Memory B cell (primary cell): Measurements from ENCODE around the gene HS3ST1.

Experiments
- ATAC-seq: fragments of 150-1000 bp; cut with Tn5 transposase; 2 replicates; pipeline ENCODE4 v1.10.0; 2021; ENCODE audit warnings: low read depth, mild to moderate bottlenecking, moderate library complexity
- DNase-seq, 2 donors: peaks; one replicate each; pipeline ENCODE4 v3.0.0; 2022; ENCODE audit warnings: low spot score in 2 of 2
- H3K27ac Mint-ChIP-seq: one replicate; pipeline ENCODE4 v1.8.0; 2022; ENCODE audit warnings: mild to moderate bottlenecking, moderate library complexity, mixed read lengths
- H3K27me3 Mint-ChIP-seq: one replicate; pipeline ENCODE4 v1.8.0; 2022; ENCODE audit warnings: mixed read lengths
- H3K36me3 Mint-ChIP-seq: one replicate; pipeline ENCODE4 v1.8.0; 2022; ENCODE audit warnings: mild to moderate bottlenecking, mixed read lengths
- H3K4me1 Mint-ChIP-seq: one replicate; pipeline ENCODE4 v1.8.0; 2022; ENCODE audit warnings: mixed read lengths
- H3K4me3 Mint-ChIP-seq: one replicate; pipeline ENCODE4 v1.8.0; 2022; ENCODE audit warnings: mild to moderate bottlenecking, moderate library complexity, mixed read lengths
- H3K9me3 Mint-ChIP-seq: one replicate; pipeline ENCODE4 v1.8.0; 2022; ENCODE audit warnings: mixed read lengths

Gene HS3ST1

DNA sequence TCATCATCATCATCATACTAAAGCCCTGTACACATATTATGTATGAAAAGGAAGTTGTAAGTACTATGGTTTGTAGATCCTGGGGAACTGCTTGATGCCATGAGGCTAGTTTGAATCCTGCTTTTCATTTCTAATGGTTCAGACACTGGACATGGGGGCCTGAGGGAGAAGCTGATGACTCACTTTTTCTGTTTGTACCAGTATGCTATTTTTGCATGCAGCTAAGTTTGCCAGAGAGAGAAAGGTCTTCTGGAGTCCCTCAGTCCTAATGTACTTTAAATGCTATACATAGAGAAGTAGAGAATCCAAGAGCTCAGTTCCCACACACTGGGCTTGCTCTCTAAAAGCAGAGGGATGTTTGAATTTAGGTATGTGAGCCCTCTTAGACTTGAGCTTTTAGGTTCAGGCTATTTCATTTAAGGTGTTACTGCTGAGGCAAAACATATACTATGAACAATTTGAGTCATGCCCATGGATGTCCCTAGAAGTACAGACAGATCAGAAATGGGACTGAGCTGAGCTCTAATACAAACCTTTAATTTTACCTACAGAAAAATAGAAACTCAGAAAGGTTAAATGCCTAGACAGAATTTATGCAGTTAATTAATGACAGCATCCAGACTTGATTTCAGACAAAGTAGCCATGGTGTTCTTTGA lies 17.6 kb upstream of the HS3ST1 start:
- ATAC-seq, result no peak
- no peak overlapping the region for H3K27ac Mint-ChIP-seq
- DNase-seq, result no peak
- no peaks in the 10 kb centered on the region for H3K9me3 Mint-ChIP-seq
- H3K27me3 Mint-ChIP-seq, result no peaks in the 10 kb centered on the region
- no peak overlapping the region for H3K4me3 Mint-ChIP-seq
- H3K36me3 Mint-ChIP-seq, result peaks cover 21% of the 10 kb centered on the region
- no peaks in the 10 kb centered on the region for H3K4me1 Mint-ChIP-seq

DNA sequence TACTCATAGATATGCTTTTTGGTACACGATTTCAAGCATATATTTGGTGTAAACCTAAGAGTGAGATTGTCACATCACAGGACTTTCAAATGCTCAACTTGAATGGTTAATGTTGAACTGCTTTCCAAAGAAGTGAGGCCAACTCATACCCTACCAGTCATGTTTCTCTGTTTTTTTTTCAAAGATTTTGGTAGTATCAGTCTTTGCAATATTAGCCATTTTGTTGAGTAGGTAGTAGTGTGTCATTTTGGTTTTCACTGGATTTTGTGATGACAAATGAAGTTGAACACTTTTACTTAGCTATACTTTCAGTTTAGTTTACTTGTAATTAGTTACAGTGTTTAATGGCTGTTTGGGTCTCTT lies 12.5 kb upstream of the HS3ST1 start:
- no peaks in the 10 kb centered on the region for H3K27me3 Mint-ChIP-seq
- H3K4me1 Mint-ChIP-seq, result peaks cover 21% of the 10 kb centered on the region
- H3K9me3 Mint-ChIP-seq, result no peaks in the 10 kb centered on the region
- no peak overlapping the region for H3K27ac Mint-ChIP-seq
- H3K36me3 Mint-ChIP-seq, result peaks cover 9% of the 10 kb centered on the region
- ATAC-seq (no peak), DNase-seq (no peak)
- H3K4me3 Mint-ChIP-seq, result no peak overlapping the region

DNA sequence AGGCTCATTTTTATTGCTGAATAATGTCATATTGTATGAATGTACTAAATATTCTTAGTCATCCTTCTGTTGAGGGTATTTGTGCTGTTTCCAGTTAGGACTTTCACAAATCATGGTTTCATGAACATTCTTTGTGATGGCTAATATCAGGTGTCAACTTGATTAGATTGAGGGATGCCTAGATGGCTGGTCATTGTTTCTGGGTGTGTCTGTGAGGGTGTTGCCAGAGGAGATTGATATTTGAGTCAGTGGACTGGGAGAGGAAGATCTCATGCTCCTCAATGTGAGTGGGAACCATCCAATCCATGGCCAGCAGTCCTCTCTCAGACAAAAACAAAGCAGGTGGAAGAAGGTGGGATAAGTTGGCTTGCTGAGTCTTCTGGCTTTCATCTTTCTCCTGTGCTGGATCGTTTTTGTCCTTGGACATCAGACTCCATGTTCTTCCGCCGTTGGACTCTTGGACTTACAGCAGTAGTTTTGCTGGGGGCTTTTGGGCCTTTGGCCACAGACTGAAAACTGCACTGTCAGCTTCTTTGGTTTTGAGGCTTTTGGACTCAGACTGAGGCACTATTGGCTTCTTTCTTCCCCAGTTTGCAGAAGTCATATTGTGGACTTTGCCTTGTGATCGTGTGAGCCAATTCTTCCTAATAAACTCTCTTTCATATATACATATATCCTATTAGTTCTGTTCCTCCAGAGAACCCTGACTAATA lies 11.9 kb upstream of the HS3ST1 start:
- no peak overlapping the region for H3K27ac Mint-ChIP-seq
- ATAC-seq (no peak), DNase-seq (no peak)
- no peak overlapping the region for H3K4me3 Mint-ChIP-seq
- H3K4me1 Mint-ChIP-seq, result peaks cover 27% of the 10 kb centered on the region
- no peaks in the 10 kb centered on the region for H3K27me3 Mint-ChIP-seq
- no peaks in the 10 kb centered on the region for H3K9me3 Mint-ChIP-seq
- H3K36me3 Mint-ChIP-seq, result peaks cover 5% of the 10 kb centered on the region

DNA sequence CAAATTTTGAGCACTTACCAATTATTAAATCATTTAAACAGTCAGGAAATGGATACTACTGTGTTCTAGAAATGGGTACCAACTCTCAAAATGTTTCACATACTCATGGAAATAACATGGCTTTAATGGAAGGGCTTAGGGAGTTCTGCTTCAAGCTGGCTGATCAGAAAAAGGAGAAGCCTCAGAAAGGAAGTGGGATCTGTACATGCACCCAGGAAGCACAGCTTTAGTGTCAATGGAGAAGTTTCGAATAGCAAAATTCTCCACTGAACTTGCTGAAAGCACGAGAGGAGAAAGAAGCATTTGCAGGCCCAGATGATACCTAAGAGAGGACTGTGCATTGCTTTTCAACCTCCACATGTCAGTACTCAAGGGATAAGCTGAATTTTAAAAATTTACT lies 11.1 kb upstream of the HS3ST1 start:
- H3K27me3 Mint-ChIP-seq, result no peaks in the 10 kb centered on the region
- DNase-seq, result no peak
- no peaks in the 10 kb centered on the region for H3K9me3 Mint-ChIP-seq
- no peak for ATAC-seq
- no peak overlapping the region for H3K27ac Mint-ChIP-seq
- H3K36me3 Mint-ChIP-seq, result peaks cover 5% of the 10 kb centered on the region
- no peak overlapping the region for H3K4me3 Mint-ChIP-seq
- peaks cover 35% of the 10 kb centered on the region for H3K4me1 Mint-ChIP-seq

DNA sequence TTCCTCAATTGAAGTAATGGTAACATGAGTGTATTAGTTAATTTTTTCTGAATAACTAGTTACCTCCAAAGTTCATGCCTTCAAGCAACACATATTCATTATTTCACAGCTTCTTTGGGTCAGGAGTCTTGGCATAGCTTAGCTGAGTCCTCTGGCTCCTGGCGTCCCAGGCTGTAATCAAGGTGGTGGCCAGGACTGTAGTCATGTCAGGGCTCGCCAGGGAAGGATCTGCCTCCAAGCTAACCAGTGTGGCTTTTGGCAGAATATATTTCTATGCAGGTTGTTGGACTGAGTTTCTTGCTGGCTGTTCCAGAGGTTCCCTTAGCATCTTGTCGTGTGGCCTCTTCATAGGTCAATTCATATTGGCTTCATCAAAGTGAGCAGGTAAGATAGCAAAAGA lies 10.0 kb upstream of the HS3ST1 start:
- H3K27ac Mint-ChIP-seq, result no peak overlapping the region
- H3K4me1 Mint-ChIP-seq, result peaks cover 40% of the 10 kb centered on the region
- DNase-seq (no peak), ATAC-seq (no peak)
- peaks cover 7% of the 10 kb centered on the region for H3K36me3 Mint-ChIP-seq
- no peak overlapping the region for H3K4me3 Mint-ChIP-seq
- no peaks in the 10 kb centered on the region for H3K9me3 Mint-ChIP-seq
- no peaks in the 10 kb centered on the region for H3K27me3 Mint-ChIP-seq

DNA sequence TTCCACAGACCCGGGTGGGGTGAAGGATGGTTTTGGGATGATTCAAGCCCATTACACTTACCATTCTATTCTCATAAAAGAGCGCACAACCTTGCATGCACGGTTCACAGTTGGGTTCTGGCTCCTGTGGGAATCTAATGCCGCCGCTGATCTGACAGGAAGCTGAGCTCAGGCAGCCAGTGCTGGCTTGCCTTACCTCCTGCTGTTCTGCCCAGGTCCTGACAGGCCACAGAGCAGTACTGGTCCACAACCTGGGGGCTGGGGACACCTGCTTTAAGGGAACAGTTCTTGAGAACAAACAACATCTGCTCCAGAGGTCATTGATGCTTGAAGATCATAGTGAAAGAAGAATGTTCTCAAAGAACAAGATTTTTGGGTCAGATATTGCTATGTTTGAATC lies 8.0 kb upstream of the HS3ST1 start:
- peak overlapping the region; percentile 73 for H3K4me3 Mint-ChIP-seq
- no peak for DNase-seq
- H3K4me1 Mint-ChIP-seq, result peaks cover 40% of the 10 kb centered on the region
- peak overlapping the region; percentile 31 for H3K27ac Mint-ChIP-seq
- H3K9me3 Mint-ChIP-seq, result no peaks in the 10 kb centered on the region
- H3K36me3 Mint-ChIP-seq, result peaks cover 5% of the 10 kb centered on the region
- peak; percentile 56 for ATAC-seq
- H3K27me3 Mint-ChIP-seq, result no peaks in the 10 kb centered on the region

DNA sequence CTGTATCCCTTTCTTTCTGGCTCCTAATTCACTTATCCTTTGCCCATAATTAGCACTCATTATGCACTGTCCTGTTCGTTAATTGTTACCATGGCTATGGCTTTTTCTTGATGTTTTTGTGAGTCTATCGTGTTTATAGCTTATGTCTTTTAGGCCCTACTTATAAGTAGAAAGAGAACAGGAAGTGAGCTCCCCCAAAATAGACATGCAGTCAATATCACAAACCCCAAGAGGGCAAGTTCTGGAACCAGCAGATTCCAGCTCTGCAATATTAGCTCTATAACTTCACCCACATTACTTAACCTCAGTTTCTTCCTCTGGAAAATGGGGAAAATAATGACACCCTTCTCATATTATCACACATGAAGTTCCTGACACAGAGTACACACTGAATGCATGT lies 7.4 kb upstream of the HS3ST1 start:
- ATAC-seq, result peak; percentile 72
- no peak for DNase-seq
- Mint-ChIP-seq H3K27ac (peak overlapping the region; percentile 71), H3K4me3 (peak overlapping the region; percentile 36), H3K27me3 (no peaks in the 10 kb centered on the region), H3K36me3 (peaks cover 5% of the 10 kb centered on the region), H3K9me3 (no peaks in the 10 kb centered on the region), H3K4me1 (peaks cover 43% of the 10 kb centered on the region)

DNA sequence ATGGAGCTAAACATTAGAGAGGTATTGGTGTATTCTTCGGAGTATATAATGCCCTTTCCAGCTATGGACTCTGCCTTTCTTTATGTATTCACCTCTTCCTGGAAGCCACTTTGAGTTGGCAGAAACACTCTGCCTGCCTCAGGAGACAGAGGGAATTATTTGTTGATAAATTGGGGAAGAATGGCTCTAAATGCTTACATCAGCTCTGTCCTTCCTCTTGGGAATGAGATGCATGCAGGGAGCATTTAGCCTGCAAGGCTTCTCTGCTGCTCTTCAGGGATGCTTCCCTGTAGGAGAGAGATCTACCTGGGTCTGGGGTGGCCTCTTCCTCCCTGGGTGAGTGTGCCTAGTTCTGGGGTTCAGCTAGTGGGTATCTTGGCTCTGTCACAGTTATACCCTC lies 6.9 kb upstream of the HS3ST1 start:
- Mint-ChIP-seq H3K4me3 (no peak overlapping the region), H3K9me3 (no peaks in the 10 kb centered on the region), H3K27me3 (no peaks in the 10 kb centered on the region), H3K27ac (peak overlapping the region; percentile 71), H3K4me1 (peaks cover 42% of the 10 kb centered on the region), H3K36me3 (peaks cover 5% of the 10 kb centered on the region)
- DNase-seq (no peak), ATAC-seq (no peak)

DNA sequence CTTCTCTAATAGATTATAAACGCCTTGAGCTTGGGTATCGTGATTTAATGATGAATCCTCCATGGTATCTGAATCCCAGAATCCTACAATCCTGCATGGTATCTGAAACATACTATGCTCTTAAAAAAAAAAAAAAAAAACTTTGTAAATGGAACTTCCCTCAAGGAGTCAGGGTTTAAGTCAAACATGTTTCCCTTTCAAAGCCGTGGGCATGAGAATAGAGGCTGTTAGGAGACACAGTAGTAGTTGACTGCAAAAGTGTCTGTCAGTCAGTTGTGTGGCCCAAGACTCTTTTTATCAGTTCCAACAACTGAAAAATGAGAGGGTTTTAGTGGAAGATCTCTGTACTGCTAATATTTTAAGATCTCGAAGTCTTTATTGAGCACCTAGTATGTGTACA lies 2.4 kb upstream of the HS3ST1 start:
- Mint-ChIP-seq H3K4me3 (no peak overlapping the region), H3K27ac (no peak overlapping the region), H3K9me3 (no peaks in the 10 kb centered on the region), H3K27me3 (no peaks in the 10 kb centered on the region), H3K4me1 (peaks cover 34% of the 10 kb centered on the region), H3K36me3 (peaks cover 5% of the 10 kb centered on the region)
- no peak for ATAC-seq
- no peak for DNase-seq

DNA sequence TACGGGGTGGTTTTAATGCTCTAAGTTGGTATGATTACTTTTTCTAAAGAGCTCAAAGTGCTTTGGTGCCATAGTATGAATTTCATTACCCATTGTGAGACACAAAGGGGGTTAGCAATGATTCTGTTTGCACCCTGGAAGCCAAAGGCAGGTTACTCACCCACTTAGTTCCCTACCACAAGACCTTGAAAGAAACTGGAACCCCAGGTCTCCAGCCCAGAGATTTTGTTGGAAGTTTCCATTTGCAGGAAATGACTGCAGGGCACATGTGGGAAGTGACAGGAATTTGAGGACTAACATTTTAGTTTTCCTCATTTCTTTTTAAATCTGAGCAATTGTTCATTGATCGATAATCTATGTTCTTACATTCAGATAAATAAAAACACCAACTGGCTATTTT lies 1.8 kb upstream of the HS3ST1 start:
- DNase-seq (no peak), ATAC-seq (no peak)
- Mint-ChIP-seq H3K4me3 (peak overlapping the region; percentile 17), H3K4me1 (peaks cover 28% of the 10 kb centered on the region), H3K27me3 (no peaks in the 10 kb centered on the region), H3K27ac (no peak overlapping the region), H3K36me3 (peaks cover 5% of the 10 kb centered on the region), H3K9me3 (no peaks in the 10 kb centered on the region)

DNA sequence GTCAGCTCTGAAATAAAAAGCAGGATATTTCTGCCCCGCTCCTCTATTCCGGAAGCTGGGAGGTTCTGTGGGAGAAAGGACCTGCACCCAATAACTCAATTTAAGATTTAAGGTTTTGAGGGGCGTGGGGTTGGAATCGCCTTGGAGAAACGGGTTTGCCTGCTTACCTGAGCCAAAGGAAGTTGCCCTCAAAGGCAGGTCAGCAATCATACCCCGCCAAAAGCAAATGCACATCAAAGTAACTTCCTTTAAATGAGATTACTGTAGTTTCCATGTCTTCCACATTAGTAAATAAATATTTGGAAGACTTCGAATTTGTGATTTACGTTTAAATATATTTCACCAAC lies 978 bp upstream of the HS3ST1 start:
- Mint-ChIP-seq H3K27ac (no peak overlapping the region), H3K4me3 (peak overlapping the region; percentile 87), H3K4me1 (peaks cover 20% of the 10 kb centered on the region), H3K36me3 (peaks cover 1% of the 10 kb centered on the region), H3K9me3 (no peaks in the 10 kb centered on the region), H3K27me3 (no peaks in the 10 kb centered on the region)
- DNase-seq (no peak), ATAC-seq (no peak)

DNA sequence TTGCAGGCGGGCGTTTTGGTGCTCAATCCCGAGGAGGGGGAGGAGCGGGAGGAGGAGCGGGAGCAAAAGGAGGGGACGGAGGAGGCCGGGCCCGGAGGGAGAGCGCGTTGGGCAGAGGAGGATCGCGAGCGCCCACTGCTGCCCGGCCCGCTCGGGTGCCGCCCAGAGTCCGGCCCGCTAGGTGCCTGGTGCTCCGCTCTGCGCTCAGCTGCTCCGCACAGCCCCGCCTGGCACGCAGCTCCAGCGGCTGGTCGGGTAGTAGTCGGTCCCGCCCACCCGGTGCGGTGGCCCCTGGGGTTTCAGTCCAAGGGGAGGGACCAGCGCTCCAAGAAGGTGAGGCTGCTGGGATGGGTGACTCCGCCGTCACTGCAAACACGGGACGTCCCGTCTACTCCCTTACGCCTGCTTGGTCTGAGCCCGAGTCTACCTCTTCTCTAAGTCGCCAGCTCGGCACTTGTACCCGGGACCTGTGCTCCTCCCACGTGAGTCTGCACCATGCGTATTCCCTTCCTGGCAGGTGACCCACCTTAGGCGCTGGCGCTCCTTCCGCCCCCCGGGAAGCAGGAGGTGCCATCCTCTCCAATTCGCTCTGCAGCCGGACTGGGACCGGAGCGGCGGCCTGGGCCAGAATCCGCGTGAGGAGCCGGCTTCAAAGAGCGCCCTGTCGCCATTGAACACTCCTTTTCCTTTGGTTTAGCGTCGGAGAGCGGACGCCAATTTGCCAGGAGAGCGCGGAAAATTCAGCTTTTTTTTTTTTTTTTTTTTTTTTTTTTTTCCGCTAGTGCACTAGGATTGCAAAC lies 405 bp upstream of the HS3ST1 start:
- ATAC-seq (peak; percentile 86), DNase-seq (peak; percentile 64 to 77)
- Mint-ChIP-seq H3K4me3 (peak overlapping the region; percentile 87), H3K27me3 (no peaks in the 10 kb centered on the region), H3K36me3 (no peaks in the 10 kb centered on the region), H3K27ac (peak overlapping the region; percentile 12), H3K4me1 (peaks cover 22% of the 10 kb centered on the region), H3K9me3 (no peaks in the 10 kb centered on the region)

DNA sequence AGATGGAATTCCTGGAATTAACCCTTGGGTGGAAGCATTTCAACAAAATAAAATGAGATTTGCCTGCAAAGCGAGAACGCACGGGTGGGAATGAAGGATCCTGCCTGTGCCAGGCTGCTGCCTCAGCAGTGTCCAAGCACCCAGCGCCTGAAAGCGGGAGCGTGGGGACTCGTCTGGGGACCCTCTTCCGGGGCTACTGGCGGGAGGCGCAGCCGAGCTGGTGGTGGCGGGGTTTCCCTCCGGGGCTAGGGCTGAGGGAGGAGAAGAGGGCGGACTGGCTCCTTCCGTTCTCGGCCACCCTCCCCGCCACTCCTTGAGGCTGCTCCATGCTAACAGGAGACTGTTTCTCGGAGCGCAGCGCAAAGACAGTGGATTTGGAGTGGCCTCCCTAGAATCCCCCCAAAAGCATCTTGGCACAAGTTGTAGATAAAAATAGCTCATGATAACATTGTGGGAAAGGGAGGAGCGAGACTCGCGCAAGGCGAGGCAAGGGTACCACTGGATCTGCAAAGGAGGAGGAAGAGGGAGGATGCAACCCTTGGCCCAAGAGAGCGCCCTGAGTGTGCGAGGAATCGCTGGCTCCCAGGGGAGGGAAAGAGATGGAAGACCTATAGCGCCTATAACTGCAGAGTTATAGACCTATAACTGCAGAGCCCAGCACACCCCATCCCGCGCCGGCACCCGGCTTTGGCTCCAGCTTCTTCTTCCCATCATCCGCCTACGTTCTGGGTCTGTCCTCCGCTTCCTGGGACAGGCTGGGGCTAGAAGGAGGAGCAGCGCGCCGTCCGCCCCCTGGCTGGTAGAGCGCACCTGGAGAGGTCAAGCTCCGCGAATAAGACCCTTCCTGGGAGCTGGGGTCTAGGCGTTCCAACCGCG lies 1.3 kb downstream of the HS3ST1 start:
- no peak for DNase-seq
- no peak for ATAC-seq
- peaks cover 26% of the 10 kb centered on the region for H3K4me1 Mint-ChIP-seq
- no peaks in the 10 kb centered on the region for H3K36me3 Mint-ChIP-seq
- H3K27ac Mint-ChIP-seq, result peak overlapping the region; percentile 64
- H3K4me3 Mint-ChIP-seq, result peak overlapping the region; percentile 87
- H3K9me3 Mint-ChIP-seq, result no peaks in the 10 kb centered on the region
- no peaks in the 10 kb centered on the region for H3K27me3 Mint-ChIP-seq

DNA sequence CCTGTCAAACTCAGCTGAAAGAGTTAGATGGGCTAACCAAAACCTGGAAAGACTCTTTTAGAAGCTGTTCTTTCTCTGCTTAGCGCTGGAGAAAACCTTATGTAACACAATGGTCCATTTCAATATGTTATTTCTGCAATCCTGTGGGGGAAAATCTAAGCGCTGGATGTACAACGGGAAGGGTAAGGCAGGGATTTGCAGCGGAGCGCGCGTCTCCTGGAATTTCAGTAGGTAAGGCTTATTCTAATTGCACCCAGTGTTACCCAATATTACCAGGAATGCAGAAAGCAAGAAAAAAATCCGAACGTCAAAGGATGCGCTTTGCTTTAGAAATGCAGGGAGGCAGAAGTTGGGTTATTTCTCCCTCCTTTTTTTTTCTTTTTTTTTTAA lies 2.0 kb downstream of the HS3ST1 start:
- Mint-ChIP-seq H3K27me3 (no peaks in the 10 kb centered on the region), H3K9me3 (no peaks in the 10 kb centered on the region), H3K4me1 (peaks cover 28% of the 10 kb centered on the region), H3K27ac (no peak overlapping the region), H3K36me3 (no peaks in the 10 kb centered on the region), H3K4me3 (peak overlapping the region; percentile 53)
- ATAC-seq (no peak), DNase-seq (no peak)
